Stomach smooth muscle (tissue), 2 donors: ENCODE data around the gene FLT1.

Experiments
- H3K27ac ChIP-seq: one replicate; pipeline ENCODE4 v1.7.0; 2013; ENCODE audit warnings: mild to moderate bottlenecking, low read length, inconsistent platforms
- H3K27me3 ChIP-seq, 2 donors: one replicate each; pipeline ENCODE4 v1.7.0; 2013; ENCODE audit warnings: low read length in 2 of 2; ENCODE audit not compliant: insufficient read depth in 2 of 2, control insufficient read depth in 1 of 2
- H3K36me3 ChIP-seq, 2 donors: one replicate each; pipeline ENCODE4 v1.7.0; 2013; ENCODE audit warnings: low read length in 2 of 2; ENCODE audit not compliant: control insufficient read depth in 2 of 2, insufficient read depth in 2 of 2
- H3K4me1 ChIP-seq: one replicate; pipeline ENCODE4 v1.7.0; 2013; ENCODE audit warnings: low read length; ENCODE audit not compliant: control insufficient read depth, insufficient read depth
- H3K4me3 ChIP-seq, 2 donors: one replicate each; pipeline ENCODE4 v1.7.0; 2013; ENCODE audit warnings: low read length in 2 of 2
- H3K9ac ChIP-seq, 2 donors: one replicate each; pipeline ENCODE4 v1.7.0; 2013; ENCODE audit warnings: low read length in 2 of 2, mild to moderate bottlenecking in 1 of 2
- H3K9me3 ChIP-seq, 2 donors: one replicate each; pipeline ENCODE4 v1.7.0; 2013; ENCODE audit warnings: low read length in 2 of 2; ENCODE audit not compliant: control insufficient read depth in 2 of 2
- donor health status: healthy.
- donor health status: Pancreatic carcinoma.

Gene FLT1

DNA sequence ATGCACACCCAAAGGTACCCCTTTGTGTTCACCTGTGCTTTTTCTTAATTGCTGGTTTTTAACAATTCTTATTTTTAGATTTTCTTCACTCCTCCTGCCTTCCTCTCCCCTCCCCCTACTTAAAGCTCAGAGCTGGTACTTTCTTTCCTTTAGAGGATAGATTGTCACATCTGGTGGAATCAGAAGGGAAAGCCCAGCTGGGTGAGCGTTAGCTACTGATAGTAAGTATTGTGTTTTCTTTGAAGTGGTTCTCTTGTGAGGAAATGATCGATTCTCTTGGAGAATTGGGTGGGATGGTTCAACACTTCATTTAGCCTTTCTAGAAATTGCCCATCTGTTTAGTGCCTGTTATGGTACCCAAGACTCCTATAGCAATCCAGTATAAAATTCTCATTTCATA is 84.8 kb downstream of the FLT1 start:
- Histone ChIP-seq H3K9me3 (no peaks in the 10 kb centered on the region), H3K27ac (no peak overlapping the region), H3K4me1 (no peaks in the 10 kb centered on the region), H3K9ac (no peak overlapping the region), H3K4me3 (no peak overlapping the region), H3K27me3 (no peaks in the 10 kb centered on the region), H3K36me3 (no peaks in the 10 kb centered on the region)

- no peaks in the 10 kb centered on the region for H3K36me3 ChIP-seq
- H3K9me3 ChIP-seq: no peaks in the 10 kb centered on the region
- H3K4me3 ChIP-seq: no peak overlapping the region
- no peaks in the 10 kb centered on the region for H3K27me3 ChIP-seq
- no peak overlapping the region for H3K27ac ChIP-seq
- H3K9ac ChIP-seq: no peak overlapping the region
- H3K4me1 ChIP-seq: no peaks in the 10 kb centered on the region
Measured at GRCh38 chr13:28409648-28410047, 85.3 kb downstream of the FLT1 start.

GRCh38 chr13:28408863-28409262 is 86.1 kb downstream of the FLT1 start:
- H3K36me3 ChIP-seq: no peaks in the 10 kb centered on the region
- no peaks in the 10 kb centered on the region for H3K27me3 ChIP-seq
- no peak overlapping the region for H3K4me3 ChIP-seq
- H3K9me3 ChIP-seq: no peaks in the 10 kb centered on the region
- no peaks in the 10 kb centered on the region for H3K4me1 ChIP-seq
- no peak overlapping the region for H3K9ac ChIP-seq
- H3K27ac ChIP-seq: no peak overlapping the region

DNA sequence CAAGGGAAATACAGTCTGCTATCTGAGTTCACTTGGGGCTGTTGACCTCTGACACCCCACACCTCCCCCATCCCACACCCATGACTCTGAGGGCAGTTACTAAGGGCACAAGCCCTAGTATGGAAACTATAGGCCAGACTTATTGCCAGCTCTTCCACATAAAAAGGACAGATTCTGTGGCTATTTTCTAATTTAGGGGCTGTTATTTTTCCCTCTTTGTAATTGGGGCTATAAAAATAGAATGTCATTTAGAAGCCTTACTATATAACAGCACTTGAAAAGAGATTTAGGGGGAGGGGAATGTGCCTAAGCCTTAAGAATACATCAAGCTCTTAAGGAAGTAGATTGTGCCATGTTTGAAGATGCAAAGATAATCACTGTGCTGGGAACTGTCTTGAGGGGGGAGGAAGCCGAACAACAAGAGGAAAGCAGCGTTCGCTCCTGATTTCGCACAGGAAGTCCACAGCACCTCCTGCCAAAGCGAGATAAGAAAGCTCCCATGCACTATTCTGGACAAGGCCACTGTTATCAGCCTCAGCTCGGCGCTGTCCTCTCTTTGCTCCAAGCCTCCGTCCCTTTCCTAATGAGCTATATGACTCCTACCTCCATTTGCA is 86.6 kb downstream of the FLT1 start:
- Histone ChIP-seq H3K4me1 (no peaks in the 10 kb centered on the region), H3K4me3 (no peak overlapping the region), H3K36me3 (no peaks in the 10 kb centered on the region), H3K9me3 (no peaks in the 10 kb centered on the region), H3K27me3 (no peaks in the 10 kb centered on the region), H3K27ac (no peak overlapping the region), H3K9ac (no peak overlapping the region)

DNA sequence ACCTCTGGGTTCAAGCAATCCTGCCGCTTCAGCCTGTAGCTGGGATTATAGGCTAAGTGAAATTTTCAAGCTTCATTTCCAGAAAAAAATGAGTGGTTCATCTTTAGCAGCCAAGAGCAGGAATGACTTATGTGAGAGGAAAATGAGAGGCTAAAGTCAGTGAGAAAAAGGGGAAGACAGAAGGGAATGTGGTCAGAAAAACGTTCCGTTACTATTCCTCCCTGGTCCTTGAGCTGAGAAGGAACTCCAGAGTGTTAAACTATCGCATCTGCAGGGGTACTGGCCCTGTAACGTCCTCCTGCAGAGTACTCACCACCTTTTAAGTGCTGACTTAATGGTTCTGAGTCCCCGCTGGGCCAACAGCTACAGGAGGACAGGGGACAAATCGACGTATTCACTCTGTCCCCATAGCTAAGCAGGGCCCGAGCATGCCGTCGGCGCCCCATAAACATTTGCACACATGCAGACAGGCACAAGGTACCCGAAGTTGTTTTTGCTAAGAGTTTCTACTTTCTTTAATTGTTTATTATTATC is 88.1 kb downstream of the FLT1 start:
- no peaks in the 10 kb centered on the region for H3K27me3 ChIP-seq
- no peaks in the 10 kb centered on the region for H3K36me3 ChIP-seq
- no peaks in the 10 kb centered on the region for H3K9me3 ChIP-seq
- no peak overlapping the region for H3K27ac ChIP-seq
- no peak overlapping the region for H3K4me3 ChIP-seq
- no peaks in the 10 kb centered on the region for H3K4me1 ChIP-seq
- H3K9ac ChIP-seq: no peak overlapping the region

DNA sequence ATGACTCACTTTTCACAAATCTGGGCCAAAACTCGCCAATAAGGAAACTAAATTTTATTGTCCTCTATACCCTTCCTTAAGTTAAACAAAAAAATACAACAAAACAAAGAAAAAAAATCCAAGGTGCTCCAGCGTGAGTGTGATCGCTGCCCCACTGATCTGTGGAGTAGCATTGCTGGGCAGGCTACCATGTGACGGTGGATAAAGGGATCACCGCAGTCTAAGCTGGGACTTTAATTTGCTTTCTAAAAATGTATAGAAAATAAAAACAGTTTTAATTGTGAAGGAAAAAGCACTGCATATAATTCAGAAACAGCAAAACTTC is 92.9 kb downstream of the FLT1 start:
- Histone ChIP-seq H3K27ac (no peak overlapping the region), H3K4me1 (no peaks in the 10 kb centered on the region), H3K9me3 (no peaks in the 10 kb centered on the region), H3K4me3 (no peak overlapping the region), H3K36me3 (no peaks in the 10 kb centered on the region), H3K9ac (no peak overlapping the region), H3K27me3 (no peaks in the 10 kb centered on the region)

GRCh38 chr13:28401303-28402056 is 93.4 kb downstream of the FLT1 start:
- no peaks in the 10 kb centered on the region for H3K4me1 ChIP-seq
- H3K27ac ChIP-seq: no peak overlapping the region
- no peaks in the 10 kb centered on the region for H3K9me3 ChIP-seq
- H3K4me3 ChIP-seq: no peak overlapping the region
- H3K9ac ChIP-seq: no peak overlapping the region
- H3K27me3 ChIP-seq: no peaks in the 10 kb centered on the region
- H3K36me3 ChIP-seq: no peaks in the 10 kb centered on the region

GRCh38 chr13:28396053-28396452 is 98.9 kb downstream of the FLT1 start:
- H3K4me3 ChIP-seq: no peak overlapping the region
- H3K27me3 ChIP-seq: no peaks in the 10 kb centered on the region
- H3K36me3 ChIP-seq: no peaks in the 10 kb centered on the region
- no peaks in the 10 kb centered on the region for H3K4me1 ChIP-seq
- H3K9ac ChIP-seq: no peak overlapping the region
- no peaks in the 10 kb centered on the region for H3K9me3 ChIP-seq
- H3K27ac ChIP-seq: no peak overlapping the region

GRCh38 chr13:28394422-28394821 is 100.5 kb downstream of the FLT1 start:
- Histone ChIP-seq H3K36me3 (no peaks in the 10 kb centered on the region), H3K4me1 (no peaks in the 10 kb centered on the region), H3K4me3 (no peak overlapping the region), H3K27me3 (no peaks in the 10 kb centered on the region), H3K9ac (no peak overlapping the region), H3K9me3 (no peaks in the 10 kb centered on the region), H3K27ac (no peak overlapping the region)

GRCh38 chr13:28392896-28393505 is 101.9 kb downstream of the FLT1 start:
- no peak overlapping the region for H3K27ac ChIP-seq
- no peak overlapping the region for H3K4me3 ChIP-seq
- H3K9me3 ChIP-seq: no peaks in the 10 kb centered on the region
- H3K9ac ChIP-seq: no peak overlapping the region
- no peaks in the 10 kb centered on the region for H3K36me3 ChIP-seq
- H3K27me3 ChIP-seq: peaks cover 0 to 3% of the 10 kb centered on the region in 2 donors
- H3K4me1 ChIP-seq: no peaks in the 10 kb centered on the region

DNA sequence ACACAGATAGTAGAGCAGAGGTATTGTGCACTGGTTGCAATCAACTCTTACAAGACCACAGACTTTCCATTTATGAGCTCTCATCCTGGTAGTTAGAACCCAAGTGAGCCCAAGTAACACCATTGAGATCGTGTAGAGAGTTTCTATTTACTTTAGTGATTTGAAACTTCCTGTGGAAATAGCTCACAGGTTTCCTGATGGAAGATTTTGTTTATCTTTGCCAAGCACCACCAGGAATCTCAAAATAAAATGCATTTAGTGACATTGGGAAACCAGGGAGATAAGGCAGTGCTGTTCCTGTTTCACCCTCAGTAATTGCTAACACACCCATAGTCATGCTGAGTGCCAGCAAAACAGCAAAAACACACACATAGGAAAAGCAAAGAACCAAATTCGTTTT is 102.5 kb downstream of the FLT1 start:
- H3K36me3 ChIP-seq: no peaks in the 10 kb centered on the region
- no peak overlapping the region for H3K27ac ChIP-seq
- H3K4me1 ChIP-seq: no peaks in the 10 kb centered on the region

More for the DNA sequence above, 102.5 kb downstream of the FLT1 start:
- Histone ChIP-seq H3K27me3 (peaks cover 0 to 3% of the 10 kb centered on the region in 2 donors), H3K4me3 (no peak overlapping the region), H3K9me3 (no peaks in the 10 kb centered on the region), H3K9ac (no peak overlapping the region)
